ENCODE results near the gene ID3. TPM values are rescaled to one million over a fixed set of nuclear protein-coding genes. Genes with fewer than 3 reads are reported as not detected.

Gene ID3
- total and polyA plus RNA-seq, 4 experiments from 2014 or later: 8.9 to 98.0 (median 54.8) TPM

GRCh38 chr1:23566304-23566703 lies 7.0 kb upstream of the ID3 start:
- intact Hi-C loops (cut with micrococcal nuclease): no loop called here
- H3K4me1 ChIP-seq (ENCODE audit: insufficient read depth, low read length): peaks cover 19% of the 10 kb centered on the region
- Mint-ChIP-seq H3K9me3 (peaks cover 0 to 2% (median 0%) of the 10 kb centered on the region in 8 donors), H3K27me3 (peaks cover 19 to 22% of the 10 kb centered on the region in 2 donors), H3K4me1 (peaks cover 12 to 46% (median 22%) of the 10 kb centered on the region in 4 donors), H3K27ac (peak overlapping the region in 1 of 7 donors; percentile 59), H3K36me3 (no peaks in the 10 kb centered on the region), H3K4me3 (peak overlapping the region in 4 of 8 donors; percentile 4 to 62 (median 36))
- no peak overlapping the region for H3K4me3 ChIP-seq (ENCODE audit: low read length in 2 of 2)
- CTCF ChIA-PET (ENCODE audit: partially characterized antibody): interaction anchor here (1.3 to 30.0 kb wide), 2 partner anchors 25 to 71 kb away, joined by 4 to 1081 read pairs; no protein-coding TSS in a partner anchor
- no peak for DNase-seq
- H3K27ac ChIP-seq (ENCODE audit: low read depth, low read length): no peak overlapping the region
- H3K9me3 ChIP-seq (ENCODE audit: control insufficient read depth in 1 of 2, low read length in 2 of 2): no peaks in the 10 kb centered on the region
- POLR2A ChIA-PET (ENCODE audit: partially characterized antibody): interaction anchor here (2.4 kb wide), 1 partner anchor 11 kb away, joined by 7 read pairs; no protein-coding TSS in a partner anchor
- peaks cover 7% of the 10 kb centered on the region for H3K27me3 ChIP-seq (ENCODE audit: insufficient read depth, low read length)
- no peaks in the 10 kb centered on the region for H3K36me3 ChIP-seq (ENCODE audit: insufficient read depth, low read length)

- H3K27ac ChIP-seq (ENCODE audit: low read depth, low read length): no peak overlapping the region
- peaks cover 12 to 51% (median 24%) of the 10 kb centered on the region in 4 donors for H3K4me1 Mint-ChIP-seq
- ChIA-PET CTCF (ENCODE audit: partially characterized antibody) (interaction anchor here (1.3 to 30.0 kb wide), 3 partner anchors 11 to 71 kb away, joined by 4 to 1081 read pairs (median 8); no protein-coding TSS in a partner anchor), POLR2A (ENCODE audit: partially characterized antibody) (interaction anchor here (1.4 kb wide), 1 partner anchor 35 kb away, joined by 5 read pairs; no protein-coding TSS in a partner anchor)
- peaks cover 7% of the 10 kb centered on the region for H3K27me3 ChIP-seq (ENCODE audit: insufficient read depth, low read length)
- peaks cover 19 to 22% of the 10 kb centered on the region in 2 donors for H3K27me3 Mint-ChIP-seq
- no peak overlapping the region for H3K4me3 ChIP-seq (ENCODE audit: low read length in 2 of 2)
- H3K4me1 ChIP-seq (ENCODE audit: insufficient read depth, low read length): peaks cover 19% of the 10 kb centered on the region
- peak overlapping the region in 1 of 7 donors; percentile 19 for H3K27ac Mint-ChIP-seq
- intact Hi-C loops (cut with micrococcal nuclease): no loop called here
- no peak for DNase-seq
- peaks cover 0 to 2% (median 0%) of the 10 kb centered on the region in 8 donors for H3K9me3 Mint-ChIP-seq
- no peaks in the 10 kb centered on the region for H3K36me3 ChIP-seq (ENCODE audit: insufficient read depth, low read length)
- H3K36me3 Mint-ChIP-seq: no peaks in the 10 kb centered on the region
- peak overlapping the region in 1 of 8 donors; percentile 54 for H3K4me3 Mint-ChIP-seq
- H3K9me3 ChIP-seq (ENCODE audit: control insufficient read depth in 1 of 2, low read length in 2 of 2): no peaks in the 10 kb centered on the region
Observed at GRCh38 chr1:23565776-23566175, 6.5 kb upstream of the ID3 start.

GRCh38 chr1:23564529-23565122 lies 5.3 kb upstream of the ID3 start:
- H3K36me3 Mint-ChIP-seq: peaks cover 0 to 2% of the 10 kb centered on the region in 2 donors
- DNase-seq: no peak
- Histone ChIP-seq H3K4me1 (ENCODE audit: insufficient read depth, low read length) (peaks cover 28% of the 10 kb centered on the region), H3K9me3 (ENCODE audit: control insufficient read depth in 1 of 2, low read length in 2 of 2) (no peaks in the 10 kb centered on the region), H3K36me3 (ENCODE audit: insufficient read depth, low read length) (no peaks in the 10 kb centered on the region), H3K4me3 (ENCODE audit: low read length in 2 of 2) (no peak overlapping the region), H3K27me3 (ENCODE audit: insufficient read depth, low read length) (peaks cover 7% of the 10 kb centered on the region), H3K27ac (ENCODE audit: low read depth, low read length) (no peak overlapping the region)
- CTCF ChIA-PET (ENCODE audit: partially characterized antibody): interaction anchor here (1.5 to 30.0 kb wide), 5 partner anchors 10 to 72 kb away, joined by 4 to 1081 read pairs (median 7); no protein-coding TSS in a partner anchor
- POLR2A ChIA-PET (ENCODE audit: partially characterized antibody): interaction anchor here (0.6 to 1.5 kb wide), 5 partner anchors 10 to 55 kb away, joined by 3 to 6 read pairs (median 4); no protein-coding TSS in a partner anchor
- H3K27me3 Mint-ChIP-seq: peaks cover 18 to 20% of the 10 kb centered on the region in 2 donors
- peaks cover 16 to 62% (median 33%) of the 10 kb centered on the region in 4 donors for H3K4me1 Mint-ChIP-seq
- H3K4me3 Mint-ChIP-seq: no peak overlapping the region
- H3K27ac Mint-ChIP-seq: no peak overlapping the region
- intact Hi-C loops (cut with micrococcal nuclease): no loop called here
- peaks cover 0 to 2% (median 0%) of the 10 kb centered on the region in 8 donors for H3K9me3 Mint-ChIP-seq

DNA sequence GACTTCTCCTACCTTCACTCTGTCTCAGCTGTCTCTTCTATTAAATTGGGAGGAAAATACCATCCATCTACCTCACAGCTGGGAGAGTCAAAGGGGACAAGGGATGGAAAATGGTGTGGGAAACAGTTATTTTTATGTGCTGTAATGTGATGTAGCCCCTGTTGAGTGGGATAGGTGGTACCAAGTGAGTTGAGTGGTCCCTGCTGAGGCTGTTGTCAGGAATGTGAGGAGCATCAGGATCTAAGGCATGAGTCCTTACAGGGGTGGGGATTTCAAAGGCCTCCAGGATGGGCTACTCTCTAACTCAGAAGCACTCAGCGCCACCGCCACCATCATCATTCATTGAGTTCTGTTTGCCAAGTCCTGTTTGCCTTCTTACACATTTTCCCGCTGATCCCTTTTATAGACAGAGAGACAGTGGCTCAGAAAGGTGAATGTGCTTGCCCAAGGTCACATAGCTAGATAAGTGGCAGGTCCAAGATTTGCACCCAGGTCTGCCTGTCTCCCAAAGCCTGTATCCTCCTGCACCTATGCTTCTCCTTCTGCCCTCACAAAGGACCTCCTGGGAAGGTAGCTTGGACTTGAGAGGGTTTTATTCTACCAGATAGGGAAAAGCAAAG lies 4.6 kb upstream of the ID3 start:
- Mint-ChIP-seq H3K27ac (no peak overlapping the region), H3K4me3 (no peak overlapping the region), H3K9me3 (peaks cover 0 to 2% (median 0%) of the 10 kb centered on the region in 8 donors), H3K36me3 (peaks cover 0 to 4% of the 10 kb centered on the region in 2 donors), H3K4me1 (peaks cover 17 to 62% (median 36%) of the 10 kb centered on the region in 4 donors), H3K27me3 (peaks cover 14 to 15% of the 10 kb centered on the region in 2 donors)
- H3K27ac ChIP-seq (ENCODE audit: low read depth, low read length): no peak overlapping the region
- no peaks in the 10 kb centered on the region for H3K9me3 ChIP-seq (ENCODE audit: control insufficient read depth in 1 of 2, low read length in 2 of 2)
- ChIA-PET POLR2A (ENCODE audit: partially characterized antibody) (interaction anchor here (0.8 to 1.5 kb wide), 3 partner anchors 13 to 55 kb away, joined by 3 to 6 read pairs (median 4); no protein-coding TSS in a partner anchor), CTCF (ENCODE audit: partially characterized antibody) (interaction anchor here (1.5 to 30.0 kb wide), 5 partner anchors 9 to 73 kb away, joined by 4 to 1081 read pairs (median 7); no protein-coding TSS in a partner anchor)
- peaks cover 3% of the 10 kb centered on the region for H3K27me3 ChIP-seq (ENCODE audit: insufficient read depth, low read length)
- H3K36me3 ChIP-seq (ENCODE audit: insufficient read depth, low read length): no peaks in the 10 kb centered on the region
- H3K4me1 ChIP-seq (ENCODE audit: insufficient read depth, low read length): peaks cover 28% of the 10 kb centered on the region
- intact Hi-C loops (cut with micrococcal nuclease): no loop called here
- no peak overlapping the region for H3K4me3 ChIP-seq (ENCODE audit: low read length in 2 of 2)
- DNase-seq: no peak

- Histone ChIP-seq H3K9me3 (ENCODE audit: control insufficient read depth in 1 of 2, low read length in 2 of 2) (no peaks in the 10 kb centered on the region), H3K4me3 (ENCODE audit: low read length in 2 of 2) (no peak overlapping the region), H3K27me3 (ENCODE audit: insufficient read depth, low read length) (no peaks in the 10 kb centered on the region), H3K36me3 (ENCODE audit: insufficient read depth, low read length) (no peaks in the 10 kb centered on the region), H3K27ac (ENCODE audit: low read depth, low read length) (no peak overlapping the region), H3K4me1 (ENCODE audit: insufficient read depth, low read length) (peaks cover 25% of the 10 kb centered on the region)
- Mint-ChIP-seq H3K36me3 (peaks cover 0 to 8% of the 10 kb centered on the region in 2 donors), H3K4me1 (peaks cover 14 to 63% (median 33%) of the 10 kb centered on the region in 4 donors), H3K4me3 (peak overlapping the region in 1 of 8 donors; percentile 29), H3K27me3 (peaks cover 9 to 10% of the 10 kb centered on the region in 2 donors), H3K9me3 (peaks cover 0 to 2% (median 0%) of the 10 kb centered on the region in 8 donors), H3K27ac (peak overlapping the region in 3 of 7 donors; percentile 18 to 68 (median 37))
- intact Hi-C loops (cut with micrococcal nuclease): no loop called here
- DNase-seq: no peak
- ChIA-PET POLR2A (ENCODE audit: partially characterized antibody) (no interaction called here), CTCF (ENCODE audit: partially characterized antibody) (interaction anchor here (2.0 to 30.0 kb wide), 3 partner anchors 8 to 74 kb away, joined by 5 to 1081 read pairs (median 8); no protein-coding TSS in a partner anchor)
Observed at GRCh38 chr1:23563003-23563402, 3.7 kb upstream of the ID3 start.

GRCh38 chr1:23562137-23562876 lies 3.0 kb upstream of the ID3 start:
- H3K4me1 ChIP-seq (ENCODE audit: insufficient read depth, low read length): peaks cover 28% of the 10 kb centered on the region
- H3K27ac ChIP-seq (ENCODE audit: low read depth, low read length): no peak overlapping the region
- POLR2A ChIA-PET (ENCODE audit: partially characterized antibody): interaction anchor here (0.8 to 1.4 kb wide), 3 partner anchors 38 to 72 kb away, joined by 3 read pairs; no protein-coding TSS in a partner anchor

More at GRCh38 chr1:23562137-23562876, 3.0 kb upstream of the ID3 start:
- peaks cover 16 to 66% (median 35%) of the 10 kb centered on the region in 4 donors for H3K4me1 Mint-ChIP-seq
- intact Hi-C loops (cut with micrococcal nuclease): no loop called here
- Histone ChIP-seq H3K9me3 (ENCODE audit: control insufficient read depth in 1 of 2, low read length in 2 of 2) (no peaks in the 10 kb centered on the region), H3K36me3 (ENCODE audit: insufficient read depth, low read length) (no peaks in the 10 kb centered on the region), H3K4me3 (ENCODE audit: low read length in 2 of 2) (no peak overlapping the region), H3K27me3 (ENCODE audit: insufficient read depth, low read length) (no peaks in the 10 kb centered on the region)
- H3K9me3 Mint-ChIP-seq: peaks cover 0 to 2% (median 0%) of the 10 kb centered on the region in 8 donors
- peaks cover 7 to 8% of the 10 kb centered on the region in 2 donors for H3K27me3 Mint-ChIP-seq
- peaks cover 3 to 11% of the 10 kb centered on the region in 2 donors for H3K36me3 Mint-ChIP-seq
- H3K27ac Mint-ChIP-seq: peak overlapping the region in 4 of 7 donors; percentile 22 to 86 (median 48)
- CTCF ChIA-PET (ENCODE audit: partially characterized antibody): interaction anchor here (2.0 to 30.0 kb wide), 2 partner anchors 15 to 75 kb away, joined by 5 to 1081 read pairs; no protein-coding TSS in a partner anchor
- DNase-seq: peak in 1 of 5 donors; percentile 47
- peak overlapping the region in 5 of 8 donors; percentile 3 to 26 (median 9) for H3K4me3 Mint-ChIP-seq
